GM06990 (cell line): ENCODE results near the gene MAML2.

ENCODE experiments used
- DNase-seq: peaks from one replicate; pipeline ENCODE4 v3.0.0-alpha.2; 2011; ENCODE audit not compliant: insufficient read length; ENCODE audit errors: extremely low read depth
- H3K27me3 ChIP-seq: replicated peaks from 2 replicates; pipeline ENCODE4 v1.6.0; 2011; ENCODE audit warnings: low read length; ENCODE audit not compliant: control insufficient read depth, insufficient read depth
- H3K36me3 ChIP-seq: 2 replicates; pipeline ENCODE4 v1.5.1; 2011; ENCODE audit warnings: low read length; ENCODE audit not compliant: control insufficient read depth, insufficient read depth
- H3K4me3 ChIP-seq: replicated peaks from 2 replicates; pipeline ENCODE4 v1.5.1; 2011; ENCODE audit warnings: low read depth, mild to moderate bottlenecking, control low read depth, low read length
- TF ChIP-seq, protein P1 (sequence below): IDR thresholded peaks from 2 replicates; pipeline ENCODE4 v1.5.1; 2011; ENCODE audit warnings: low read length, control low read depth, mild to moderate bottlenecking, inconsistent platforms; ENCODE audit not compliant: insufficient read depth, poor library complexity, severe bottlenecking

MAML2 gene

DNA sequence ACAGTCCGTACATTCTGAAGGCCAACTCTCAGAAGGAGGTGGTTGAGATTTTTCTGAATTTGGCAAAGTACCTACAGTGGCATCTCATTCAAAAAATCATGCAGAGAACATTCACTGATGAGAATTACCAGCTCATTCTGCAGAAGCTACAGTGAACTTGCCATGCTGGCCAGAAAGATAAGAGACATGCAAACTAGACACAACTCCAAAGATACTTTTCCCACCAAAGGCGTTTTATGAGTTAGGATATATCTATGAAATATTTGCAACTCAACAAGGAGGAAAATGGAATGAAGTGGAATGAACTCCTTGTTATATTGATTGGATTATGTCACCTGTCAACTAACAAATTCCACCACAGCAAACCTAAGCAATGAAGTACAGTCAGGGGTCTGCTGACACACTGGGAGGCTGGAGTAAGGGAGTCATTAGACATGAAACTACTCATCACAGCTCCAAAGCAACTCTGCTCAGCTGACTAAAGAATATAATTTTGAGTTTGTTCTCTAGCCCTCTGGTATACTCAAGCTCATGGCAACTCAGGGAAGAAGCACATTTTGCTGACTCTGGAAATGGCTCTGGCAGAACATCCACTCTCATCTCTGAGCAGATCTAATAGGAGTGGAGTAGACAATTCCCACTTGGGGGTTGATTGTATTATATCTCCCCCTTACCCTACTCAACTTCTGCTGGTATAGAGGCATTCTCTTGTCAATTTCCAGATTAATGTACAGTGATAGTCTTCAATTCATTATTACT lies 22.9 kb downstream of the MAML2 start:
- Histone ChIP-seq H3K27me3 (no peaks in the 10 kb centered on the region), H3K4me3 (no peak overlapping the region), H3K36me3 (no peaks in the 10 kb centered on the region)
- no peak for DNase-seq
- TF ChIP-seq, protein P1, sequence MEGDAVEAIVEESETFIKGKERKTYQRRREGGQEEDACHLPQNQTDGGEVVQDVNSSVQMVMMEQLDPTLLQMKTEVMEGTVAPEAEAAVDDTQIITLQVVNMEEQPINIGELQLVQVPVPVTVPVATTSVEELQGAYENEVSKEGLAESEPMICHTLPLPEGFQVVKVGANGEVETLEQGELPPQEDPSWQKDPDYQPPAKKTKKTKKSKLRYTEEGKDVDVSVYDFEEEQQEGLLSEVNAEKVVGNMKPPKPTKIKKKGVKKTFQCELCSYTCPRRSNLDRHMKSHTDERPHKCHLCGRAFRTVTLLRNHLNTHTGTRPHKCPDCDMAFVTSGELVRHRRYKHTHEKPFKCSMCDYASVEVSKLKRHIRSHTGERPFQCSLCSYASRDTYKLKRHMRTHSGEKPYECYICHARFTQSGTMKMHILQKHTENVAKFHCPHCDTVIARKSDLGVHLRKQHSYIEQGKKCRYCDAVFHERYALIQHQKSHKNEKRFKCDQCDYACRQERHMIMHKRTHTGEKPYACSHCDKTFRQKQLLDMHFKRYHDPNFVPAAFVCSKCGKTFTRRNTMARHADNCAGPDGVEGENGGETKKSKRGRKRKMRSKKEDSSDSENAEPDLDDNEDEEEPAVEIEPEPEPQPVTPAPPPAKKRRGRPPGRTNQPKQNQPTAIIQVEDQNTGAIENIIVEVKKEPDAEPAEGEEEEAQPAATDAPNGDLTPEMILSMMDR, result no peak

DNA sequence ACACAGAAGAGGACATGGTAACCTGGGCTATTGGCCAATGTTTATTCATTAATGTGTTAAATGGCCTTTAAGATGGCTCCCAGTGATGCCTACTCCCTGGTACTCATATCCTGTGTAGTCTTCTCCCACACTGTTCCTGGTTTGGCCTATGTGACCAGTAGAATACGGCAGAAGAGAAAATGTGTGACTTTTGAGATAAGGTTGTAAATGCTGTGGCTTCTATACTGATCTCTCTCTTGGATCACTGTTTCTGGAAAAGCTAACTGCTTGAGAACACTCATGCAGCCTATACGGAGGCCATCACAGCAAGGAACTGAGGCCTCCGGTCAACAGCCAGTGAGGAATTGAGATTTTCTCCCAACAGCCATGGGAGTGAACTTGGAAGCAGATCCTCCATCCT lies 24.1 kb downstream of the MAML2 start:
- no peak for DNase-seq
- H3K36me3 ChIP-seq, result no peaks in the 10 kb centered on the region
- H3K27me3 ChIP-seq, result no peaks in the 10 kb centered on the region
- H3K4me3 ChIP-seq, result no peak overlapping the region
- TF ChIP-seq, protein P1, result no peak

GRCh38 chr11:96318399-96318798 lies 24.6 kb downstream of the MAML2 start:
- Histone ChIP-seq H3K4me3 (no peak overlapping the region), H3K27me3 (no peaks in the 10 kb centered on the region), H3K36me3 (no peaks in the 10 kb centered on the region)
- no peak for DNase-seq
- TF ChIP-seq, protein P1, result no peak

- H3K27me3 ChIP-seq, result no peaks in the 10 kb centered on the region
- no peaks in the 10 kb centered on the region for H3K36me3 ChIP-seq
- no peak overlapping the region for H3K4me3 ChIP-seq
- TF ChIP-seq, protein P1, result no peak
- no peak for DNase-seq
Observed at GRCh38 chr11:96317985-96318384, 25.0 kb downstream of the MAML2 start.

GRCh38 chr11:96317571-96317970 lies 25.4 kb downstream of the MAML2 start:
- TF ChIP-seq, protein P1, result no peak
- DNase-seq, result no peak
- Histone ChIP-seq H3K4me3 (no peak overlapping the region), H3K27me3 (no peaks in the 10 kb centered on the region), H3K36me3 (no peaks in the 10 kb centered on the region)
